Esophagus squamous epithelium (tissue), 5 donors: ENCODE data around the gene GTSF1L. TPM values are rescaled to one million over a fixed set of nuclear protein-coding genes. Genes with fewer than 3 reads are reported as not detected.
"Not testable (repeated sequence)": the region's sequence is repeated elsewhere in the genome, so short reads cannot be mapped to it uniquely, and the experiment has no call there.

Experiments
- DNase-seq: peaks from one replicate; lab custom pipeline; 2025; lab: John Stamatoyannopoulos, UW
- H3K27ac ChIP-seq, 4 donors: fragments of 200-600 bp; sonication (generic); one replicate each; pipeline ENCODE4 v1.5.1; 2016 to 2019; ENCODE audit warnings: mild to moderate bottlenecking in 1 of 4
- H3K27me3 ChIP-seq, 4 donors: fragments of 200-600 bp; sonication (generic); 1 replicate in 3 of 4; 2 replicates in 1 of 4; pipeline versions ENCODE4 v1.5.1 to v1.6.0; 2017 to 2021; ENCODE audit warnings: antibody characterized with exemption in 1 of 4
- H3K36me3 ChIP-seq, 3 donors: fragments of 200-600 bp; sonication (generic); one replicate each; pipeline ENCODE4 v1.5.1; 2016 to 2019
- H3K4me1 ChIP-seq, 3 donors: fragments of 200-600 bp; sonication (generic); one replicate each; pipeline ENCODE4 v1.5.1; 2017 to 2019
- H3K4me3 ChIP-seq, 4 donors: fragments of 200-600 bp; sonication (generic); 1 replicate in 3 of 4; 2 replicates in 1 of 4; pipeline ENCODE4 v1.5.1; 2016 to 2019; ENCODE audit warnings: mild to moderate bottlenecking in 2 of 4, moderate library complexity in 1 of 4
- H3K9me3 ChIP-seq, 3 donors: fragments of 200-600 bp; sonication (generic); one replicate each; pipeline ENCODE4 v1.5.1; 2016 to 2019
- POLR2A ChIP-seq, 4 donors: fragments of 450-650 bp; IDR thresholded peaks; one replicate each; pipeline ENCODE4 v1.6.1; 2017; ENCODE audit warnings: antibody characterized with exemption in 4 of 4, mild to moderate bottlenecking in 4 of 4, moderate library complexity in 3 of 4
- WGBS, 2 donors: methylation state at CpG; one replicate each; pipeline ENCODE4 v1.1.5; 2018; 5-methylcytosine and 5-hydroxymethylcytosine counted together
- intact Hi-C: fragments of 100-400 bp; cut with DNase I; formaldehyde crosslinking; loops from one replicate; pipeline ENCODE4 v1.15.0; 2022
- total RNA-seq, 4 donors: library from RNA; depleted of rRNA; stranded (reverse); fragments of >200 nt; gene quantifications; one replicate each; pipeline ENCODE4 v1.1.0, GENCODE V29; 2016
- TF ChIP-seq, protein P1 (sequence below), 6 experiments: fragments of 450-650 bp in 4 of 6; fragments of 200-600 bp in 2 of 6; sonication (generic) in 2 of 6; IDR thresholded peaks; one replicate each; pipeline ENCODE4 v1.5.1; 2016 to 2019; ENCODE audit warnings: antibody characterized with exemption in 6 of 6, mild to moderate bottlenecking in 4 of 6, moderate library complexity in 4 of 6
- donor health status: DM: yes; HTN: yes; CAD: no.

GTSF1L gene
- total RNA-seq, 4 donors from 2014 or later = not detected

GRCh38 chr20:43766917-43767316 is 40.1 kb upstream of the GTSF1L start:
- Histone ChIP-seq H3K9me3 (no peaks in the 10 kb centered on the region), H3K4me3 (no peak overlapping the region), H3K4me1 (no peaks in the 10 kb centered on the region), H3K27ac (no peak overlapping the region), H3K36me3 (no peaks in the 10 kb centered on the region), H3K27me3 (peaks cover 0 to 53% (median 0%) of the 10 kb centered on the region in 4 donors)
- TF ChIP-seq, protein P1, sequence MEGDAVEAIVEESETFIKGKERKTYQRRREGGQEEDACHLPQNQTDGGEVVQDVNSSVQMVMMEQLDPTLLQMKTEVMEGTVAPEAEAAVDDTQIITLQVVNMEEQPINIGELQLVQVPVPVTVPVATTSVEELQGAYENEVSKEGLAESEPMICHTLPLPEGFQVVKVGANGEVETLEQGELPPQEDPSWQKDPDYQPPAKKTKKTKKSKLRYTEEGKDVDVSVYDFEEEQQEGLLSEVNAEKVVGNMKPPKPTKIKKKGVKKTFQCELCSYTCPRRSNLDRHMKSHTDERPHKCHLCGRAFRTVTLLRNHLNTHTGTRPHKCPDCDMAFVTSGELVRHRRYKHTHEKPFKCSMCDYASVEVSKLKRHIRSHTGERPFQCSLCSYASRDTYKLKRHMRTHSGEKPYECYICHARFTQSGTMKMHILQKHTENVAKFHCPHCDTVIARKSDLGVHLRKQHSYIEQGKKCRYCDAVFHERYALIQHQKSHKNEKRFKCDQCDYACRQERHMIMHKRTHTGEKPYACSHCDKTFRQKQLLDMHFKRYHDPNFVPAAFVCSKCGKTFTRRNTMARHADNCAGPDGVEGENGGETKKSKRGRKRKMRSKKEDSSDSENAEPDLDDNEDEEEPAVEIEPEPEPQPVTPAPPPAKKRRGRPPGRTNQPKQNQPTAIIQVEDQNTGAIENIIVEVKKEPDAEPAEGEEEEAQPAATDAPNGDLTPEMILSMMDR (IDR thresholded peaks at IDR 0.05) = no peak
- no peak for TF ChIP-seq POLR2A (IDR thresholded peaks at IDR 0.05)
- intact Hi-C loops = no loop called here
- DNase-seq = no peak
- 33 to 46% methylated on average over 1 to 4 of the region's 9 CpGs for WGBS, 2 donors

GRCh38 chr20:43766385-43766784 is 39.6 kb upstream of the GTSF1L start:
- no peaks in the 10 kb centered on the region for H3K9me3 ChIP-seq
- 35 to 37% methylated on average over 5 to 6 of the region's 6 CpGs for whole genome bisulfite sequencing, 2 donors
- no peak for TF ChIP-seq POLR2A (IDR thresholded peaks at IDR 0.05)
- TF ChIP-seq, protein P1 (IDR thresholded peaks at IDR 0.05) = no peak
- intact Hi-C loops = no loop called here
- H3K4me3 ChIP-seq = no peak overlapping the region
- H3K27me3 ChIP-seq = peaks cover 0 to 48% (median 0%) of the 10 kb centered on the region in 4 donors
- DNase-seq = no peak
- H3K27ac ChIP-seq = no peak overlapping the region
- H3K4me1 ChIP-seq = no peaks in the 10 kb centered on the region
- H3K36me3 ChIP-seq = no peaks in the 10 kb centered on the region

GRCh38 chr20:43765916-43766315 is 39.1 kb upstream of the GTSF1L start:
- Histone ChIP-seq H3K4me3 (no peak overlapping the region), H3K4me1 (no peaks in the 10 kb centered on the region), H3K9me3 (no peaks in the 10 kb centered on the region), H3K27me3 (peaks cover 0 to 48% (median 0%) of the 10 kb centered on the region in 4 donors), H3K27ac (no peak overlapping the region), H3K36me3 (no peaks in the 10 kb centered on the region)
- TF ChIP-seq, protein P1 (IDR thresholded peaks at IDR 0.05) = no peak
- no peak for TF ChIP-seq POLR2A (IDR thresholded peaks at IDR 0.05)
- 42 to 55% methylated on average over 7 of the region's 7 CpGs for WGBS, 2 donors
- no peak for DNase-seq
- intact Hi-C loops = no loop called here

GRCh38 chr20:43762911-43763310 is 36.1 kb upstream of the GTSF1L start:
- Histone ChIP-seq H3K9me3 (no peaks in the 10 kb centered on the region), H3K27me3 (peaks cover 0 to 37% (median 0%) of the 10 kb centered on the region in 4 donors), H3K4me1 (no peaks in the 10 kb centered on the region), H3K4me3 (no peak overlapping the region), H3K27ac (no peak overlapping the region), H3K36me3 (no peaks in the 10 kb centered on the region)
- 85 to 88% methylated on average over 2 to 7 of the region's 7 CpGs for WGBS, 2 donors
- no peak for DNase-seq
- TF ChIP-seq, protein P1 (IDR thresholded peaks at IDR 0.05) = no peak
- no peak for TF ChIP-seq POLR2A (IDR thresholded peaks at IDR 0.05)
- intact Hi-C loops = no loop called here

DNA sequence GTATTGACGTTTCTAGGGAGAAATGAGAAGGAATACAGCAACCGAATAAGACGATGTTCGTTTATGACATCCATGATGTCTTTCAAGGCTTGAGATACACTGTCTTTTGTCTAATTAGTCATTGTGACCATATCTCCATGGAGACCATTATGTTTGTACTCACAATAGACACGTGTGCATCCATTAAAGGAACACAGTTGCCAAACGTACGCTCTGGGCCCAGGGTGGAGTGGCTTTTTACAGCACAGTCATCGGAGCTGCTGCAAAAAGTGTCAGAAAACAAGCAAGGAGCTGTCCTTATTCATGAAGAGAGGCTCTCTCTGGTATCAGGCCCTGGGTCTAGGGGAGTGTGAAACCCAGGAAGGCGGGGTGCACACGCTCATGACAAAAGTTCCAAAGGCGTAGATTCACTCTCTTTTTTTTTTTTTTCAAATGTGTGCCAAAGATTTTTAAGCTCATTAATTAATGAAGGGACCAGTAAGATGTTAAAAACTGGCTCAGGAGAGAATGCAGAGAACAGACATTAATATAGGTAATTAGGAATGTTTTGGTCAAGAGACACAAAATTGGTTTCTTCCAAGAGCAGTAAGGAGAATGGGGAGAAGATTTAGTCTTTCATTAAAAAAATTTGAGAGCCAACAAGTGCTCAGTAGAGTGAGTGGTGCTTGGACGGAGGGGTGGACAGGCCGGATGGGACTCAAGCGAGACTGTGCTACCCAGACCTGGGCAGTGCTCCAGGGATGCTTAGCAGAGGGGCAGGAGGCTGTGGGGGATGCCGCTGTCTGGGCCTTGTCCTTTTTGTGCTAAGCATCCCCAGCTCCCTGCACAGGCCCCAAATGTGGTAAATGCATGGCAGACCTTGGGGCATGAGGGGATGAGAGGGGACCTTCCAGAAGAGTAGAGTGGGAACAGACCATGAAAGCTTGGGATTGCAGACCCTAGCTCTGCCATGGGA is 34.9 kb upstream of the GTSF1L start:
- intact Hi-C loops = no loop called here
- no peak for DNase-seq
- 49 to 53% methylated on average over 14 to 15 of the region's 15 CpGs for WGBS, 2 donors
- TF ChIP-seq, protein P1 (IDR thresholded peaks at IDR 0.05) = no peak
- TF ChIP-seq POLR2A (IDR thresholded peaks at IDR 0.05) = no peak
- H3K27ac ChIP-seq = peak overlapping the region in 1 of 4 donors; percentile 46
- no peaks in the 10 kb centered on the region for H3K4me1 ChIP-seq
- H3K27me3 ChIP-seq = peaks cover 0 to 27% (median 0%) of the 10 kb centered on the region in 4 donors
- H3K36me3 ChIP-seq = no peaks in the 10 kb centered on the region
- no peak overlapping the region for H3K4me3 ChIP-seq
- no peaks in the 10 kb centered on the region for H3K9me3 ChIP-seq

- not testable (repeated sequence) for H3K36me3 ChIP-seq, H3K9me3 ChIP-seq, DNase-seq, H3K4me1 ChIP-seq, H3K27me3 ChIP-seq, H3K4me3 ChIP-seq, H3K27ac ChIP-seq
- intact Hi-C loops = loop anchor here (10.0 kb wide), 1 partner anchor 417 kb away; no protein-coding TSS in a partner anchor
- 80% methylated on average over 6 of the region's 6 CpGs for WGBS, 2 donors
These were observed 31.1 kb upstream of the GTSF1L start for GRCh38 chr20:43757888-43758287.
